ENCODE data around the gene XRCC1.
"Not testable (repeated sequence)": the region's sequence is repeated elsewhere in the genome, so short reads cannot be mapped to it uniquely, and the experiment has no call there.

Gene XRCC1

GRCh38 chr19:43555185-43555770, 20.0 kb downstream of the XRCC1 start:
- in situ Hi-C loops (cut with HindIII; ENCODE audit: low pct_ligation_motif_present, low pct_unique_long_range_greater_than_20kb, low sequenced_read_pairs), result no loop called here

GRCh38 chr19:43554317-43554895, 20.9 kb downstream of the XRCC1 start:
- DNase-seq, result no peak
- in situ Hi-C loops (cut with HindIII; ENCODE audit: low pct_ligation_motif_present, low pct_unique_long_range_greater_than_20kb, low sequenced_read_pairs), result no loop called here

More at GRCh38 chr19:43555185-43555770, 20.0 kb downstream of the XRCC1 start:
- peak; percentile 65 for DNase-seq

- DNase-seq, result no peak
- in situ Hi-C loops (cut with HindIII; ENCODE audit: low pct_ligation_motif_present, low pct_unique_long_range_greater_than_20kb, low sequenced_read_pairs), result no loop called here
Observed at GRCh38 chr19:43553656-43554055, 21.7 kb downstream of the XRCC1 start.

- no peak for DNase-seq
- in situ Hi-C loops (cut with HindIII; ENCODE audit: low pct_ligation_motif_present, low pct_unique_long_range_greater_than_20kb, low sequenced_read_pairs), result no loop called here
Observed at GRCh38 chr19:43552616-43553015, 22.7 kb downstream of the XRCC1 start.

GRCh38 chr19:43552198-43552450, 23.2 kb downstream of the XRCC1 start:
- in situ Hi-C loops (cut with HindIII; ENCODE audit: low pct_ligation_motif_present, low pct_unique_long_range_greater_than_20kb, low sequenced_read_pairs), result no loop called here
- DNase-seq, result no peak

- DNase-seq, result no peak
- in situ Hi-C loops (cut with HindIII; ENCODE audit: low pct_ligation_motif_present, low pct_unique_long_range_greater_than_20kb, low sequenced_read_pairs), result no loop called here
Observed at GRCh38 chr19:43551399-43552197, 23.7 kb downstream of the XRCC1 start.

GRCh38 chr19:43548706-43549105, 26.6 kb downstream of the XRCC1 start:
- DNase-seq, result no peak
- in situ Hi-C loops (cut with HindIII; ENCODE audit: low pct_ligation_motif_present, low pct_unique_long_range_greater_than_20kb, low sequenced_read_pairs), result no loop called here

- DNase-seq; in situ Hi-C loops (cut with HindIII; ENCODE audit: low pct_ligation_motif_present, low pct_unique_long_range_greater_than_20kb, low sequenced_read_pairs): not testable (repeated sequence)
Observed at GRCh38 chr19:43547926-43548325, 27.4 kb downstream of the XRCC1 start.

GRCh38 chr19:43546581-43546980, 28.7 kb downstream of the XRCC1 start:
- no peak for DNase-seq
- in situ Hi-C loops (cut with HindIII; ENCODE audit: low pct_ligation_motif_present, low pct_unique_long_range_greater_than_20kb, low sequenced_read_pairs), result no loop called here

GRCh38 chr19:43545981-43546380, 29.3 kb downstream of the XRCC1 start:
- no peak for DNase-seq
- in situ Hi-C loops (cut with HindIII; ENCODE audit: low pct_ligation_motif_present, low pct_unique_long_range_greater_than_20kb, low sequenced_read_pairs), result no loop called here

GRCh38 chr19:43545276-43545675, 30.1 kb downstream of the XRCC1 start:
- DNase-seq, result no peak
- in situ Hi-C loops (cut with HindIII; ENCODE audit: low pct_ligation_motif_present, low pct_unique_long_range_greater_than_20kb, low sequenced_read_pairs), result no loop called here

GRCh38 chr19:43544077-43544476, 31.2 kb downstream of the XRCC1 start:
- DNase-seq, result no peak
- in situ Hi-C loops (cut with HindIII; ENCODE audit: low pct_ligation_motif_present, low pct_unique_long_range_greater_than_20kb, low sequenced_read_pairs), result no loop called here

- in situ Hi-C loops (cut with HindIII; ENCODE audit: low pct_ligation_motif_present, low pct_unique_long_range_greater_than_20kb, low sequenced_read_pairs), result no loop called here
- DNase-seq, result no peak
Observed at GRCh38 chr19:43541920-43542650, 33.2 kb downstream of the XRCC1 start.

- DNase-seq, result no peak
- in situ Hi-C loops (cut with HindIII; ENCODE audit: low pct_ligation_motif_present, low pct_unique_long_range_greater_than_20kb, low sequenced_read_pairs), result no loop called here
Observed at GRCh38 chr19:43540381-43540780, 34.9 kb downstream of the XRCC1 start.

GRCh38 chr19:43538922-43539321, 36.4 kb downstream of the XRCC1 start:
- no peak for DNase-seq
- in situ Hi-C loops (cut with HindIII; ENCODE audit: low pct_ligation_motif_present, low pct_unique_long_range_greater_than_20kb, low sequenced_read_pairs), result no loop called here

GRCh38 chr19:43534816-43535761, 40.2 kb downstream of the XRCC1 start:
- DNase-seq, result peak; percentile 28
- in situ Hi-C loops (cut with HindIII; ENCODE audit: low pct_ligation_motif_present, low pct_unique_long_range_greater_than_20kb, low sequenced_read_pairs), result no loop called here

GRCh38 chr19:43534305-43534815, 41.0 kb downstream of the XRCC1 start:
- no peak for DNase-seq
- in situ Hi-C loops (cut with HindIII; ENCODE audit: low pct_ligation_motif_present, low pct_unique_long_range_greater_than_20kb, low sequenced_read_pairs), result no loop called here

GRCh38 chr19:43533546-43534304, 41.6 kb downstream of the XRCC1 start:
- peak; percentile 95 for DNase-seq
- in situ Hi-C loops (cut with HindIII; ENCODE audit: low pct_ligation_motif_present, low pct_unique_long_range_greater_than_20kb, low sequenced_read_pairs), result no loop called here
